Fibroblast of lung (primary cell): ENCODE measurements around the gene CCDC87. TPM values are rescaled to one million over a fixed set of nuclear protein-coding genes. Genes with fewer than 3 reads are reported as not detected.

Source experiments
- DNase-seq, 2 donors: peaks; one replicate each; pipeline versions ENCODE4 v3.0.0 to v3.0.0-alpha.2; 2010; ENCODE audit warnings: low read depth in 2 of 2
- H2AFZ ChIP-seq: 2 replicates; pipeline ENCODE4 v1.5.1; 2012; ENCODE audit warnings: low read length, control low read depth, inconsistent platforms
- H3K27ac ChIP-seq: 2 replicates; pipeline ENCODE4 v1.5.1; 2011; ENCODE audit warnings: low read length, control low read depth; ENCODE audit not compliant: insufficient read depth
- H3K27me3 ChIP-seq: 2 replicates; pipeline ENCODE4 v1.5.1; 2011; ENCODE audit warnings: mild to moderate bottlenecking, low read length; ENCODE audit not compliant: control insufficient read depth, insufficient read depth
- H3K36me3 ChIP-seq: 2 replicates; pipeline ENCODE4 v1.5.1; 2011; ENCODE audit warnings: low read length; ENCODE audit not compliant: control insufficient read depth, insufficient read depth
- H3K4me1 ChIP-seq: 2 replicates; pipeline ENCODE4 v1.5.1; 2011; ENCODE audit warnings: low read length; ENCODE audit not compliant: control insufficient read depth, insufficient read depth; ENCODE audit errors: extremely low read depth
- H3K4me2 ChIP-seq: 2 replicates; pipeline ENCODE4 v1.5.1; 2011; ENCODE audit warnings: low read length, control low read depth; ENCODE audit not compliant: insufficient read depth; ENCODE audit errors: extremely low read depth
- H3K4me3 ChIP-seq, 4 experiments: fragments of 200-600 bp in 1 of 4; sonication (generic) in 1 of 4; replicated peaks in 1 of 4; 2 replicates each; pipeline ENCODE4 v1.5.1; 2011 to 2016; ENCODE audit warnings: low read length in 4 of 4, low read depth in 3 of 4, mild to moderate bottlenecking in 3 of 4, control low read depth in 2 of 4, inconsistent platforms in 1 of 4, mixed read lengths in 1 of 4; ENCODE audit not compliant: insufficient read depth in 1 of 4; ENCODE audit errors: control extremely low read depth in 1 of 4
- H3K79me2 ChIP-seq: 2 replicates; pipeline ENCODE4 v1.5.1; 2012; ENCODE audit warnings: mild to moderate bottlenecking, low read length, inconsistent platforms; ENCODE audit not compliant: control insufficient read depth, insufficient read depth
- H3K9ac ChIP-seq: 2 replicates; pipeline ENCODE4 v1.5.1; 2011; ENCODE audit warnings: mild to moderate bottlenecking, low read length, control low read depth; ENCODE audit not compliant: insufficient read depth
- H3K9me3 ChIP-seq: 2 replicates; pipeline ENCODE4 v1.5.1; 2012; ENCODE audit warnings: low read depth, low read length; ENCODE audit not compliant: control insufficient read depth, insufficient read depth
- H4K20me1 ChIP-seq: 2 replicates; pipeline ENCODE4 v1.5.1; 2011; ENCODE audit warnings: low read length; ENCODE audit not compliant: control insufficient read depth, insufficient read depth; ENCODE audit errors: extremely low read depth
- CTCF ChIP-seq, 2 donors: IDR thresholded peaks in 1 of 2; conservative IDR thresholded peaks in 1 of 2; 1 replicate in 1 of 2; 2 replicates in 1 of 2; pipeline ENCODE4 v1.5.1; 2011 to 2012; ENCODE audit warnings: low read length in 2 of 2, control low read depth in 1 of 2, inconsistent platforms in 1 of 2, low read depth in 1 of 2, mild to moderate bottlenecking in 1 of 2
- EZH2 ChIP-seq: IDR thresholded peaks from 2 replicates; pipeline ENCODE4 v1.5.1; 2012; ENCODE audit warnings: low read length, control low read depth, mild to moderate bottlenecking; ENCODE audit errors: missing control alignments
- polyA plus RNA-seq, 2 donors: library from polyadenylated mRNA; depleted of rRNA in 1 of 2; stranded (reverse) in 1 of 2; unstranded in 1 of 2; fragments of >200 nt; gene quantifications; 2 replicates each; pipeline ENCODE4 v1.2.1, GENCODE V29; 2011 to 2012; ENCODE audit warnings: missing spikeins in 1 of 2
- total RNA-seq: library from RNA; depleted of rRNA; stranded (reverse); fragments of >200 nt; gene quantifications from 2 replicates; pipeline ENCODE4 v1.2.1, GENCODE V29; 2014

Gene CCDC87
- total and polyA plus RNA-seq, 2 donors (not counting 1 experiment from before 2014, with no cell fraction given), result 0.11 to 0.33 TPM

DNA sequence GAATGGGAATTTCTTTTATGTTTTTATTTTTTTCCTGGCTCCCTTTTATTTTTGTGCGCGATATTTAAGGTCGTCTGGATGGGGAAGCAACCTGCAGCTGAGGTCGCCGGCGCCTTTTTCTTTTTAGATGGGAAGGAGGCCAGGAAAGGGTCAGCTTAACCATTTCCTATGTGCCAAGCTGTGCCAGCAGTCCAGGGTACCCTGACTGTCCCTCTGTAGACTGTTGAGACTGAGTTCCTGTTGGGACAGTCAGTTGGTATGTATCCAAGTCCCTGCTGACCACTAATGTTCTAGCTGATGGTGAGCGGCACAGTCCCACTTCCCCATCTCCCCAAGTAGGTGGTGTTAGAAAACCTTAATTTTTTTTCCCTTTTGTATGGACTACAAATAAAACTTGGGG is 34.1 kb upstream of the CCDC87 start:
- no peak for DNase-seq
- Histone ChIP-seq H3K27ac (no peak overlapping the region), H3K4me1 (no peaks in the 10 kb centered on the region), H3K79me2 (peaks cover 98% of the 10 kb centered on the region), H3K27me3 (no peaks in the 10 kb centered on the region), H3K36me3 (peaks cover 44% of the 10 kb centered on the region), H4K20me1 (no peaks in the 10 kb centered on the region), H3K4me2 (no peak overlapping the region), H3K4me3 (no peak overlapping the region), H3K9me3 (no peaks in the 10 kb centered on the region), H2AFZ (no peak overlapping the region), H3K9ac (no peak overlapping the region)
- TF ChIP-seq EZH2 (no peak), CTCF (conservative IDR thresholded peaks at IDR 0.05 in 1 of 2, IDR thresholded peaks at IDR 0.05 in 1 of 2; ENCODE audit: low read depth in 1 of 2, low read length in 2 of 2) (no peak)

DNA sequence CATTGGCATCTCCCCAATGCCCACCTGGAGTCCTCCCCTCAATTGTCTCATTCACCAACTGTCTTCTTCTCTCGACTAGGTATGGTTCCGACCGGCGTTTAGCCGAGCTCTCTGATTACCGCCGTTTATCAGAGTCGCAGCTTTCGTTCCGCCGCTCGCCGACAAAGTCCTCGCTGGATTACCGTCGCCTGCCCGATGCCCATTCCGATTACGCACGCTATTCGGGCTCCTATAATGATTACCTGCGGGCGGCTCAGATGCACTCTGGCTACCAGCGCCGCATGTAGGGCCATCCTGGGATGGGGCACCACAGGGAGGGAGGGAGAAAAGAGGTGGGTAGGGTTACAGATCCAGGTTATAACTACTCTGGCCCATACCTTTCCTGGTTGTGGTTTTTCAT is 33.5 kb upstream of the CCDC87 start:
- Histone ChIP-seq H3K9ac (no peak overlapping the region), H3K4me3 (no peak overlapping the region), H3K4me2 (no peak overlapping the region), H3K27ac (no peak overlapping the region), H3K79me2 (peaks cover 98% of the 10 kb centered on the region), H2AFZ (no peak overlapping the region), H3K4me1 (no peaks in the 10 kb centered on the region), H4K20me1 (no peaks in the 10 kb centered on the region), H3K9me3 (no peaks in the 10 kb centered on the region), H3K27me3 (no peaks in the 10 kb centered on the region), H3K36me3 (peaks cover 44% of the 10 kb centered on the region)
- no peak for DNase-seq
- no peak for TF ChIP-seq CTCF (conservative IDR thresholded peaks at IDR 0.05 in 1 of 2, IDR thresholded peaks at IDR 0.05 in 1 of 2; ENCODE audit: low read depth in 1 of 2, low read length in 2 of 2)
- no peak for TF ChIP-seq EZH2

- Histone ChIP-seq H4K20me1 (no peaks in the 10 kb centered on the region), H3K9me3 (no peaks in the 10 kb centered on the region), H2AFZ (no peak overlapping the region), H3K4me2 (no peak overlapping the region), H3K4me3 (no peak overlapping the region), H3K27me3 (no peaks in the 10 kb centered on the region), H3K36me3 (peaks cover 44% of the 10 kb centered on the region), H3K4me1 (no peaks in the 10 kb centered on the region), H3K27ac (no peak overlapping the region), H3K79me2 (peaks cover 99% of the 10 kb centered on the region), H3K9ac (no peak overlapping the region)
- DNase-seq, result no peak
- no peak for TF ChIP-seq EZH2
- no peak for TF ChIP-seq CTCF (conservative IDR thresholded peaks at IDR 0.05 in 1 of 2, IDR thresholded peaks at IDR 0.05 in 1 of 2; ENCODE audit: low read depth in 1 of 2, low read length in 2 of 2)
Observed at GRCh38 chr11:66625752-66626149, 32.9 kb upstream of the CCDC87 start.
